Ovary (tissue), 9 donors: Measurements from ENCODE around the gene SPECC1. TPM values are rescaled to one million over a fixed set of nuclear protein-coding genes. Genes with fewer than 3 reads are reported as not detected.

Source experiments
- DNase-seq, 5 donors: peaks; one replicate each; pipeline ENCODE4 v3.0.0-alpha.2; 2019 to 2020
- H3K27ac ChIP-seq, 2 donors: fragments of 200-600 bp; one replicate each; pipeline versions ENCODE4 v1.5.1 to v1.8.0; 2019 to 2022
- H3K27me3 ChIP-seq: fragments of 200-600 bp; one replicate; pipeline ENCODE4 v1.8.0; 2022
- H3K36me3 ChIP-seq: fragments of 200-600 bp; sonication (generic); one replicate; pipeline ENCODE4 v1.5.1; 2019
- H3K4me1 ChIP-seq: one replicate; pipeline ENCODE4 v1.8.1; 2013; ENCODE audit warnings: mild to moderate bottlenecking, moderate library complexity; ENCODE audit not compliant: insufficient read depth
- H3K4me3 ChIP-seq: fragments of 200-600 bp; sonication (generic); one replicate; pipeline ENCODE4 v1.5.1; 2017
- H3K9me3 ChIP-seq, 2 donors: fragments of 200-600 bp in 1 of 2; sonication (generic) in 1 of 2; one replicate each; pipeline versions ENCODE4 v1.5.1 to v1.8.1; 2013 to 2019; ENCODE audit warnings: mild to moderate bottlenecking in 1 of 2, moderate library complexity in 1 of 2
- CTCF ChIP-seq, 3 donors: fragments of 450-650 bp in 2 of 3; fragments of 200-600 bp in 1 of 3; IDR thresholded peaks; one replicate each; pipeline versions ENCODE4 v1.5.1 to v1.8.0; 2016 to 2022; ENCODE audit warnings: antibody characterized with exemption in 3 of 3, mild to moderate bottlenecking in 1 of 3
- EP300 ChIP-seq: sonication (generic); formaldehyde crosslinking; IDR thresholded peaks from one replicate; pipeline ENCODE4 v1.6.1; 2017; ENCODE audit warnings: antibody characterized with exemption
- POLR2A ChIP-seq: fragments of 450-650 bp; IDR thresholded peaks from one replicate; pipeline ENCODE4 v1.6.1; 2017; ENCODE audit warnings: antibody characterized with exemption, mild to moderate bottlenecking, moderate library complexity
- WGBS, 3 donors: extraction: QIAGEN DNeasy Blood & Tissue Kit in 1 of 3; methylation state at CpG; one replicate each; pipeline versions ENCODE4 v1.1.5 to v1.1.7; 2013 to 2017; 5-methylcytosine and 5-hydroxymethylcytosine counted together
- intact Hi-C, 4 donors: fragments of 100-400 bp; cut with DNase I; formaldehyde crosslinking; loops; one replicate each; pipeline versions ENCODE4 v1.11.0 to v1.15.1; 2022 to 2023
- polyA plus RNA-seq, 2 donors: library from polyadenylated mRNA; stranded (reverse); fragments of 200-250 nt in 1 of 2; fragments of 350-450 nt in 1 of 2; fragmentation: Illumina TruSeq in 1 of 2; extraction: RNeasy Lipid Tissue Mini Kit (QIAGEN cat#74804) in 1 of 2; gene quantifications; one replicate each; pipeline ENCODE4 v1.2.3, GENCODE V29; 2013 to 2014
- total RNA-seq, 7 donors: library from RNA; depleted of rRNA in 2 of 7; stranded (reverse); fragments of >200 nt in 2 of 7; fragmentation: NEBNext Ultra II Directional in 3 of 7; extraction: Animal tissue kit (Norgen Biotek cat#: 25700) in 3 of 7; gene quantifications; one replicate each; pipeline versions ENCODE4 v1.1.0 to v1.2.4, GENCODE V29; 2016 to 2023
- donor health status: DM: no; HTN: no; CAD: no; lungs with moderate emphysema.
- donor health status: DM: no; HTN: no; CAD: no.
- donor health status: Bipolar disorder and iron deficiency.
- donor health status: DM: yes; HTN: yes; CAD: no.
- donor health status: DM: no; HTN: no; CAD: no.
- donor health status: DM: yes; HTN: yes; CAD: no.

Gene SPECC1
- total and polyA plus RNA-seq, 9 donors = 34.7 to 86.5 (median 66.1) TPM

GRCh38 chr17:20203761-20204263 lies 194.7 kb downstream of the SPECC1 start:
- WGBS, 3 donors = 91 to 94% (median 92%) methylated on average over 3 of the region's 3 CpGs
- Histone ChIP-seq H3K4me3 (no peak overlapping the region), H3K27ac (no peak overlapping the region), H3K36me3 (no peaks in the 10 kb centered on the region), H3K4me1 (peaks cover 10% of the 10 kb centered on the region), H3K9me3 (no peaks in the 10 kb centered on the region), H3K27me3 (no peaks in the 10 kb centered on the region)
- intact Hi-C loops = no loop called here
- DNase-seq = no peak
- no peak for TF ChIP-seq EP300
- TF ChIP-seq POLR2A = no peak
- TF ChIP-seq CTCF (IDR thresholded peaks at IDR 0.05) = no peak

GRCh38 chr17:20205609-20206008 lies 196.4 kb downstream of the SPECC1 start:
- H3K27me3 ChIP-seq = no peaks in the 10 kb centered on the region
- H3K4me3 ChIP-seq = no peak overlapping the region
- 42 to 51% (median 49%) methylated on average over 5 of the region's 5 CpGs for WGBS, 3 donors
- H3K9me3 ChIP-seq = no peaks in the 10 kb centered on the region
- H3K27ac ChIP-seq = peak overlapping the region in 1 of 2 donors; percentile 29
- TF ChIP-seq POLR2A = no peak
- TF ChIP-seq CTCF (IDR thresholded peaks at IDR 0.05) = no peak
- no peak for TF ChIP-seq EP300
- DNase-seq = no peak
- intact Hi-C loops = no loop called here
- H3K36me3 ChIP-seq = no peaks in the 10 kb centered on the region
- H3K4me1 ChIP-seq = peaks cover 11% of the 10 kb centered on the region

GRCh38 chr17:20206068-20206467 lies 196.9 kb downstream of the SPECC1 start:
- no peak for DNase-seq
- no peaks in the 10 kb centered on the region for H3K36me3 ChIP-seq
- H3K9me3 ChIP-seq = no peaks in the 10 kb centered on the region
- intact Hi-C loops = no loop called here
- TF ChIP-seq EP300 (no peak), CTCF (IDR thresholded peaks at IDR 0.05) (no peak), POLR2A (no peak)
- H3K4me3 ChIP-seq = no peak overlapping the region
- 57 to 67% (median 58%) methylated on average over 3 of the region's 3 CpGs for WGBS, 3 donors
- no peaks in the 10 kb centered on the region for H3K27me3 ChIP-seq
- peak overlapping the region in 1 of 2 donors; percentile 29 for H3K27ac ChIP-seq
- H3K4me1 ChIP-seq = peaks cover 10% of the 10 kb centered on the region

- Histone ChIP-seq H3K27ac (peak overlapping the region in 1 of 2 donors; percentile 37), H3K4me1 (peaks cover 8% of the 10 kb centered on the region), H3K9me3 (no peaks in the 10 kb centered on the region), H3K27me3 (no peaks in the 10 kb centered on the region), H3K36me3 (no peaks in the 10 kb centered on the region), H3K4me3 (no peak overlapping the region)
- 12 to 16% (median 13%) methylated on average over 3 of the region's 3 CpGs for WGBS, 3 donors
- intact Hi-C loops = no loop called here
- DNase-seq = no peak
- no peak for TF ChIP-seq CTCF (IDR thresholded peaks at IDR 0.05)
- TF ChIP-seq POLR2A = no peak
- TF ChIP-seq EP300 = no peak
These were observed 197.4 kb downstream of the SPECC1 start for GRCh38 chr17:20206591-20206990.
